Common myeloid progenitor, CD34-positive (primary cell): Measurements from ENCODE around the gene SLC11A1.

Experiments
- CTCF ChIA-PET: fragments of 350-600 bp; sonication (Branson Sonifier 250); formaldehyde crosslinking; loops from one replicate; lab custom pipeline; 2021; ENCODE audit warnings: antibody characterized with exemption; lab: Charles Lee
- POLR2A ChIA-PET: fragments of 350-600 bp; sonication (Branson Sonifier 250); formaldehyde crosslinking; loops from one replicate; lab custom pipeline; 2021; ENCODE audit warnings: antibody characterized with exemption; lab: Charles Lee
- DNase-seq, 3 donors: peaks; one replicate each; pipeline versions ENCODE4 v3.0.0 to v3.0.0-alpha.2; 2013
- H3K27ac ChIP-seq, 2 experiments: 1 replicate in 1 of 2; 2 replicates in 1 of 2; pipeline ENCODE4 v1.7.0; 2013; ENCODE audit warnings: inconsistent platforms in 2 of 2, low read length in 2 of 2, mild to moderate bottlenecking in 2 of 2, low read depth in 1 of 2, moderate library complexity in 1 of 2; ENCODE audit not compliant: severe bottlenecking in 2 of 2, insufficient read depth in 1 of 2, poor library complexity in 1 of 2
- H3K27me3 ChIP-seq, 5 experiments: replicated peaks in 2 of 5; 1 replicate in 3 of 5; 2 replicates in 2 of 5; pipeline versions ENCODE4 v1.6.1 to v1.7.0; 2013; ENCODE audit warnings: low read length in 4 of 5, mild to moderate bottlenecking in 2 of 5, moderate library complexity in 2 of 5, inconsistent platforms in 1 of 5; ENCODE audit not compliant: insufficient read depth in 5 of 5, control insufficient read depth in 4 of 5
- H3K36me3 ChIP-seq, 4 experiments: 1 replicate in 2 of 4; 2 replicates in 2 of 4; pipeline versions ENCODE4 v1.6.1 to v1.7.0; 2013; ENCODE audit warnings: low read length in 3 of 4, control low read depth in 1 of 4, mild to moderate bottlenecking in 1 of 4; ENCODE audit not compliant: control insufficient read depth in 4 of 4, insufficient read depth in 4 of 4
- H3K4me1 ChIP-seq, 4 experiments: 1 replicate in 3 of 4; 2 replicates in 1 of 4; pipeline versions ENCODE4 v1.6.1 to v1.7.1; 2013; ENCODE audit warnings: low read length in 3 of 4, mild to moderate bottlenecking in 3 of 4, control low read depth in 1 of 4, inconsistent platforms in 1 of 4, moderate library complexity in 1 of 4; ENCODE audit not compliant: control insufficient read depth in 4 of 4, insufficient read depth in 4 of 4; ENCODE audit errors: control extremely low read depth in 1 of 4
- H3K4me3 ChIP-seq, 7 experiments: 1 replicate in 4 of 7; 2 replicates in 3 of 7; pipeline versions ENCODE4 v1.5.1 to v1.7.0; 2013; ENCODE audit warnings: mild to moderate bottlenecking in 7 of 7, low read length in 6 of 7, moderate library complexity in 6 of 7, inconsistent platforms in 2 of 7, low read depth in 2 of 7, control low read depth in 1 of 7; ENCODE audit not compliant: insufficient read depth in 4 of 7, control insufficient read depth in 1 of 7; ENCODE audit errors: extremely low read depth in 1 of 7
- H3K9me3 ChIP-seq, 5 experiments: 1 replicate in 4 of 5; 2 replicates in 1 of 5; pipeline versions ENCODE4 v1.6.1 to v1.7.1; 2013; ENCODE audit warnings: low read length in 4 of 5, mild to moderate bottlenecking in 2 of 5, inconsistent platforms in 1 of 5, low read depth in 1 of 5, moderate library complexity in 1 of 5; ENCODE audit not compliant: control insufficient read depth in 4 of 5, insufficient read depth in 2 of 5; ENCODE audit errors: control extremely low read depth in 1 of 5
- WGBS: methylation state at CpG from one replicate; pipeline ENCODE4 v1.1.5; 2013; ENCODE audit not compliant: insufficient coverage; 5-methylcytosine and 5-hydroxymethylcytosine counted together

The SLC11A1 gene

GRCh38 chr2:218399391-218400166 lies 17.5 kb downstream of the SLC11A1 start, which contains the start of gene CTDSP1:
CTDSP1 (plus strand) TSS chr2:218399868; CDS start chr2:218400091, 223 bp downstream.
- Histone ChIP-seq H3K27ac (peak within 1 kb of the TSS; percentile 72 to 94), H3K4me3 (peak within 1 kb of the TSS; percentile 53 to 88 (median 85)), H3K4me1 (peaks cover 2 to 77% (median 70%) of the 10 kb centered on the region in 4 experiments), H3K9me3 (no peaks in the 10 kb centered on the region), H3K36me3 (peaks cover 0 to 31% (median 24%) of the 10 kb centered on the region in 4 experiments), H3K27me3 (no peaks in the 10 kb centered on the region)
- ChIA-PET POLR2A (interaction anchor here (0.5 to 5.3 kb wide), 4 partner anchors 31 to 169 kb away, joined by 3 to 37 read pairs (median 5); partner anchors contain the start of genes TMBIM1 and USP37), CTCF (interaction anchor here (0.8 to 2.9 kb wide), 5 partner anchors 9 to 147 kb away, joined by 3 to 13 read pairs (median 3); no protein-coding TSS in a partner anchor)
- DNase-seq = peak; percentile 96 to 99 (median 98)
- WGBS = 0% methylated on average over 54 of the region's 78 CpGs

GRCh38 chr2:218400167-218400929 lies 18.3 kb downstream of the SLC11A1 start:
- POLR2A ChIA-PET = interaction anchor here (0.5 to 5.3 kb wide), 4 partner anchors 32 to 168 kb away, joined by 3 to 37 read pairs (median 5); partner anchors contain the start of genes TMBIM1 and USP37
- H3K27ac ChIP-seq = peak overlapping the region; percentile 66 to 87
- H3K9me3 ChIP-seq = no peaks in the 10 kb centered on the region
- H3K4me3 ChIP-seq = peak overlapping the region; percentile 53 to 88 (median 80)
- H3K36me3 ChIP-seq = peaks cover 0 to 38% (median 27%) of the 10 kb centered on the region in 4 experiments
- DNase-seq = peak in 2 of 3 donors; percentile 40 to 56
- H3K27me3 ChIP-seq = no peaks in the 10 kb centered on the region
- 0% methylated on average over 24 of the region's 63 CpGs for WGBS
- CTCF ChIA-PET = interaction anchor here (0.8 to 2.9 kb wide), 5 partner anchors 64 to 148 kb away, joined by 3 to 13 read pairs (median 3); no protein-coding TSS in a partner anchor
- peaks cover 2 to 77% (median 70%) of the 10 kb centered on the region in 4 experiments for H3K4me1 ChIP-seq

GRCh38 chr2:218400930-218401881 lies 19.1 kb downstream of the SLC11A1 start:
- Histone ChIP-seq H3K27ac (peak overlapping the region in 1 of 2 experiments; percentile 87), H3K4me1 (peaks cover 0 to 80% (median 72%) of the 10 kb centered on the region in 4 experiments), H3K27me3 (no peaks in the 10 kb centered on the region), H3K36me3 (peaks cover 0 to 39% (median 27%) of the 10 kb centered on the region in 4 experiments), H3K9me3 (no peaks in the 10 kb centered on the region), H3K4me3 (peak overlapping the region; percentile 53 to 88 (median 80))
- DNase-seq = no peak
- 39% methylated on average over 17 of the region's 24 CpGs for WGBS
- ChIA-PET CTCF (interaction anchor here (0.6 to 2.9 kb wide), 8 partner anchors 62 to 129 kb away, joined by 3 to 13 read pairs (median 3); no protein-coding TSS in a partner anchor), POLR2A (interaction anchor here (1.2 to 5.3 kb wide), 3 partner anchors 33 to 167 kb away, joined by 3 to 37 read pairs (median 7); partner anchors contain the start of gene USP37)

GRCh38 chr2:218401890-218402289 lies 19.8 kb downstream of the SLC11A1 start:
- Histone ChIP-seq H3K36me3 (peaks cover 0 to 39% (median 27%) of the 10 kb centered on the region in 4 experiments), H3K4me1 (peaks cover 1 to 80% (median 70%) of the 10 kb centered on the region in 4 experiments), H3K27ac (peak overlapping the region in 1 of 2 experiments; percentile 87), H3K4me3 (peak overlapping the region in 3 of 7 experiments; percentile 85 to 88 (median 87)), H3K27me3 (no peaks in the 10 kb centered on the region), H3K9me3 (no peaks in the 10 kb centered on the region)
- POLR2A ChIA-PET = no interaction called here
- 77% methylated on average over 7 of the region's 9 CpGs for WGBS
- CTCF ChIA-PET = interaction anchor here (0.6 to 2.9 kb wide), 7 partner anchors 62 to 129 kb away, joined by 3 to 13 read pairs (median 3); no protein-coding TSS in a partner anchor
- DNase-seq = no peak

- Histone ChIP-seq H3K36me3 (peaks cover 0 to 39% (median 27%) of the 10 kb centered on the region in 4 experiments), H3K4me3 (no peak overlapping the region), H3K4me1 (peaks cover 2 to 80% (median 70%) of the 10 kb centered on the region in 4 experiments), H3K27ac (peak overlapping the region in 1 of 2 experiments; percentile 87), H3K27me3 (no peaks in the 10 kb centered on the region), H3K9me3 (no peaks in the 10 kb centered on the region)
- no peak for DNase-seq
- WGBS = 90% methylated on average over 8 of the region's 8 CpGs
- CTCF ChIA-PET = interaction anchor here (0.8 to 3.5 kb wide), 4 partner anchors 101 to 130 kb away, joined by 4 to 13 read pairs (median 10); partner anchors contain the start of gene TMBIM1
- POLR2A ChIA-PET = no interaction called here
Observed at GRCh38 chr2:218402491-218402901, 20.4 kb downstream of the SLC11A1 start.
